Measurements from ENCODE around the gene TMEM127.
"Not testable (repeated sequence)": the region's sequence is repeated elsewhere in the genome, so short reads cannot be mapped to it uniquely, and the experiment has no call there.

TMEM127 gene

DNA sequence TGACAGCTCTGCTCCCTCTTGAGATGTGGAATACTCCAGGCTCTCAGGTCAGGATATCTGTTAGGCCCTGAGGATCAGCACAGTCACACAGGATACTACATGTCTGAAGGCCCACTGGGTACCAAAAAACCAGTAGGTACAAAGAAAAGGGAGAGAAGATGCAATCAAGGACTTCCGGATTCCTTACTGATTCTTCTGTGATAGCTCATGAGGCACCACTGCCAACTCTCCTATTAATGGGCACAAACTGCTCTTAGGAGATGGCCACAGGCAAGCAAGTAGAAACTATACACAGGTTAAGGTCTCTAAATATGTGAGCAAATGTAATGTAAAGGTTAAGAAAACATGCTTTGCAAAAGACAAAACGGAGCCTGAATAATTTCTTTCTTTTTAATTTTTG, 3.5 kb downstream of the TMEM127 start:
- DNase-seq = no peak

DNA sequence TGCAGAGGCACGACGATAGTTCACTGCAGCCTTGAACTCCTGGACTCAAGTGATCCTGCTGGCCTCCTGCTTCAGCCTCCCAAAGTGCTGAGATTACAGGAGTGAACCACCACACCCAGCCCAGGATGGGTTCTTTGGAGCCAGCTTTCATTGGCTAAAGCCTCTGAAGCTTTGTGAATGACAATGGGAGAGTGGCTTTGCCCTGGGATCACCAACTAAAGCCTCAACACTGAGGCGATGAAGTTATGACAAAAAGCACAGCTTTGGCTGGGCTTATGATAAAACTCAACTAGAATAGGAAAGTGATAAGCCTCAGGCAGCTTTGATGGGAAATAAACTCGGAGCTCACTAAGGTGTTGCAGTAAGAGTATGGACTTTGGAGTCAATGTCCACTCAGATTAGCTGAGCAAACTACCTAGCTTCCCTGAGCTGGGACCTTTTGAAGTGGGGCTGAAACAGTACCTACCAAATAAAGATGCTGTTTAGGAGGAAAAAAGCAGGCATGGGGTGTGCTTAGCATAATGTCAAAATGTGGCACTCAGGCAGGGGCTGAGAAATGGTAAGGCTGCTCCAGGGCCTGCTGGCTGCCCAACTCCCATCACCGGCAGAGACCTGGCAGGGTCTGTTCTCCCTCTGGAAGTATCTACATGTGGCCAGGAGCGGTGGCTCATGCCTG, 4.3 kb downstream of the TMEM127 start:
- DNase-seq = no peak

DNA sequence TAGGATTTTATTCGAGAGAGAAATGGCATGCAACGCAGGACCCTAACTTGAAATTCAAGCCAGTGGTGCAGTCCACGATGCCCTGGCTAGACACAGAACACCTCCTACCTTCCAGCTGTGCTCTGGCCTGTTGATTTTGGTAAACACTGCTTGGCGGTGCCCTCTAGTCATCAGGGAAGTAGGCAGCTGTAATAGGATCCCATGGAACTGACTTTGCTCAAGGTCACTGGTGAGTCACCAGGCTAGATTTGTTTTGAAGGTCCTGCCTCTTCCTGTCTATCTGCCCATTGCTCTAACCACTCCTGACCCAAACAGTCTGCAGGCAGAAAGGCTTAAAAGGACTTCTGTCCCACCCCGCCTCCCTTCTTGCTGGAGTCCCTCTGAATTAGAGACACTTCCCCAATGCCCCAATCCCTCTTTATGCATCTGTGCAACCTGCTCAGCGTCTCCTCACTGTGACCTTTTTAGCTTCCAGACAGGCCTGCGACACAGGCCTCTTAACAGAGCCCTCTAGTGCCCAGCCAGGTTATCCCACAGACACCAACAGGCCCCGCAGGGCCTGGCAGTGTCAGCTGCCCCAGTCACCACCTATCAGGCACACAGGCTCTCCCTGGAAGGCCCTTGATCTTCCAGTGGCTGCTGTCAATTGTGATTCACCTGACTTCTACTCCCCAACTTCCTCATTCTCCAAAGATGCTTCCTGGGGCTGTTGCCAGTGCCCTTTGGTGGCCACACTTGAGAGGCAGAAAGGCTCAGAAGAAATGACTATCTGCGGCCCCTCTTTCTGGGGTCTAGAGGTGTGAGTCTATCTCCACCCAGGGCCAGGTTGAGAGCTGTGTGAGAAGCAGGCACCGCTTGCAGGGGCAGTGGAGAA, 5.2 kb downstream of the TMEM127 start:
- no peak for DNase-seq

DNA sequence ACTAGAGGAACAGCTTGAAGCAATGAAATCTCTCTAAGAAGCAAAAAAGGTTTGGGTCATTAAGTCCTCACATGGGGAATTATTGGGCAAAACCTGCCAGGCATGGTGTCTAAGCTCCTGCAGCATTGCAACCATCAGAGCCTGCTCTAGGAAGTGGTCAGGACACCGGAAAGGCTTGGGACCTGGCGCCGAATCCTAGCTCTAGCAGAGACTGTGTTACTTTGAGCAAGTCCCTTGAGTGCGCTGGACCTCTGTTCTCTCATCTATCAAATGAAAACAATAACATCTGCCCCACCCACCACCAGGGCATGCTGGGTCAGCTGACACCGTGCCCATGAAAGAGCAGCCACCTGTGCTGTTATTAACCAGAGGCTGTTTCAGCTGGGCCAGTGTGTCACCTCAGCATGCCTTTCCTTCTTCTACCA, 6.3 kb downstream of the TMEM127 start:
- DNase-seq = no peak

DNA sequence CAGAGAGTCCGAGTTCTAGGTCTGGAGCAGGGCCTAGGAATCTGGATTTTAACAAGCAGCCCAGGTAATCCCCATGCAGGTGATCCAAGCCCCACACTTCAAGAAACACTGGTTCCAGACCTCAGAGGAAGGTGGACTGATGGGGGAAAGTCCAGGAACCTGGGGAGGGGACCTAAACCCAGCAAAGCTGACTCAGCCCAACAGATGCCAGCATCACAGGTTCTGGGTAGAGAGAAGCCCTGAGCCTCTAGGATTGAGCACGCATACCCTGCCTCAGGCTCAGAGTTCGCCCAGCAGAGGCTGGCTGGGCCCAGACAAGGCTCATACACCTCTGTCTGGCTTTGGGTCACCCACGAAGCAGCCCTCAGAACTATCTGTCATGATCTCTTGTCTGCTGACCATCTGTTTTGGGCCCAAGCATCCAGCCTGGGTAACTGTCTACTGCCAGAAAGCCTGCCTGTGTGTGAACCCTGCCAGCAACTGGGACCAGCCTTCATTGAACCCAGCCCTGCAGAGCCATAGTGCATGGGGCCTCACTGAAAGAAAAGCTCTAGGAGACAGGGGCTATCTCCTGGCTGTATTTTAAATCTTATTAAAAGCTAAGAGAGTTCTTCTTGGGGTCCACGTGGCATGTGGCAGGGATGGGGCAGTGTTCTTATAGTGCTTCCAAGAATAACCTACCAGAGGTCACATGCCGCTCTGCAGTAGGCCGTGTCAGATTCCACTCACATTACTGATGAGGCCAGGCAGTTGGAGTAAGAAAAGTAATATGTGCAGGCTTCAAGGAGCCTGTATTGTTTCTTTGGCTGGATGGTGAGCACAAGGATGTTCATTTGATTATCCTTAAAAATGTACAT, 7.4 kb downstream of the TMEM127 start:
- DNase-seq = no peak

DNA sequence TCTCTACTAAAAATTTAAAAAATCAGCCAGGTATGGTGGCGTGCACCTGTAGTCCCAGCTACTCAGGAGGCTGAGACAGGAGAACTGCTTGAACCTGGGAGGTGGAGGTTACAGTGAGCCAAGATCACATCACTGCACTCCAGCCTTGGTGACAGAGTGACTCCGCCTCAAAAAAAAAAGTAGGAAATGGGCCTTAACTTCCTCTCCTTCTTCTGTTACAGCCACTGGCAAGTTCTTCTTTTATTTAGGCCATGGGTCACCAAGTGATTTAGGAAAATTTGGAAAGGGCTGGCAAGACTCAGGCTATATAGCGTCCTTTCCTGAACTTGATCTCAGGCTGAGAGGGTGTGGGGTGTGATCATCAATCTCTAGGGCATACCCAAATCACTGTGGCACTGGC, 8.1 kb downstream of the TMEM127 start:
- not testable (repeated sequence) for DNase-seq

DNA sequence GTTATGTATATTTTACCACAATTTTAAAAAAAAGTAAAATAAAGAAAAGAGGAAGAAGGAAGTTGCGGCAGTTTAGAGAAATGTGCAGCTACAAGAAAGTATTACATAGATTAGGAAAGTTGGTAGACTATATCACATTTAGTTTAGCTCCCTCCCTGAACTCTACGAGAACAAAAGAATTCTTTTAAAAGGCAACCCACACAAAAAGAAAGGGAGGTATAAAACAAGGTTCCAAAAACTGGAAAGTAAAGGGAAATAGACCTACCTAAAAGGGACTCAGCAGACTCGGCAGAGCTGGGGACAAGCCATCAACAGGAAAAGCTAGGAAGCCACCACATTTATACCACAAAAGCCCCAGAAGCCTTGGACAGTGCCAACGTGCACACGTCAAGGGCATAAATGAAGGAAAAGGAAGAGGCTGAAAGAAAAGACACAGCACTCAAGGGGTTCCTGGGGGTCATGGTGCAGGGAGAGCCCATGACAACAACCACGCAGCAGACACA, 9.1 kb downstream of the TMEM127 start:
- no peak for DNase-seq

DNA sequence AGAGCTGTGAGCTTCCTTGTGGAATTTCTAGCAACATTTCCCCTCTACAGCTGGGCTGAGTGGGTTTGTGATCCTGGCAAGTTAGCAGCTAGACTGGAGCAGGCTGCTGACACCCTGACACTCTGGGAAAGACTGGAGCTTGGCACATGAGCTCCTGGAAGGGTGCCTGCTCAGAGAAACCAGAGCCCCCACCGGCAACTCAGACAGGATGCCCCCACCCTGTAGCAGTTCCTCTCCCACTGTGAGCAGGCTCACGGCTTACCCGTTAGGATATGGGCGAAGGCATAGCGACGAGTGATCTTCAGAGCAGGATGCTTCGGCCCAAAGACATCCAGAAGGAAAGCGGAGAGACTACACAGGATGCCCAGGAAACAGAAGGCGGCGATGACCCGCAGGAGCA, 11.2 kb downstream of the TMEM127 start:
- no peak for DNase-seq

DNA sequence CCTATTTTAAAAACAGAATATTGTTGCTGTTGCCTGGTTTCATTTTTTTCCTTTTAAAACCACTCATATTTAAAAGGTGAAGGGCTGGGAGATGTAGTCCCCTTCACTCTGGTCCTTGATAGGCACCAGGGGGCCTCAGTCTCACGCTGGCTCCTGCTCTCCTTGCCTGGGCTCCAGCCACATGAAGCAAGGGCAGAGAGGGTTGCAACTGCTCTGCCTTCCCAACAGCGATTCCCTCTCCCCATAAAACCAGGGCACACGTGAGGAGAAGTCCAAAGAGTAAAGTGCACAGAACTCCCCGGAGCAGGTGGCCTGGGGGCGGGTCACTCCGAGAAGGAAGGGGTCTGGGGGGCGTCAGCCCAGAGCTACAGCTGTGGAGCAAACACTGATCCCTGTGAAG, 12.8 kb downstream of the TMEM127 start:
- no peak for DNase-seq

DNA sequence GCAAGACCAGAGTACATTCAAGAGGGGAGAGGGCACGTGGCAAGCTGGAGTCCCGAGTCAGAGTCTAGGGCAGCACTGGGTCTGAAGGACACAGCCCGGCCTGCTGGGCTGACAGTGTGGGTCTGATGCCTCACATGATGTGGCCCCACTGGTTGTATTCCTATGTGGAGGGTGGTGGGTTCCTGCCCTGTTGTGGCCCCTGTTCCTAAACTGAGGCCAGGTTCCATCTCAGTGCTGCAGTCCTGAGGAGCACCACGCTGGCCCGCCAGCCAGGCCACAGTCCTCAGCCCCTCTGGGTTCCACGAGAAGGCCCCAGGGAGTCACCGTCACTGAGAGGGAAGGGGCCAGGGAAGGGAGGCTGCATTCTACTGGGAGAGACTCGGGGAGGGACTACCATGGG, 13.3 kb downstream of the TMEM127 start:
- DNase-seq = no peak

DNA sequence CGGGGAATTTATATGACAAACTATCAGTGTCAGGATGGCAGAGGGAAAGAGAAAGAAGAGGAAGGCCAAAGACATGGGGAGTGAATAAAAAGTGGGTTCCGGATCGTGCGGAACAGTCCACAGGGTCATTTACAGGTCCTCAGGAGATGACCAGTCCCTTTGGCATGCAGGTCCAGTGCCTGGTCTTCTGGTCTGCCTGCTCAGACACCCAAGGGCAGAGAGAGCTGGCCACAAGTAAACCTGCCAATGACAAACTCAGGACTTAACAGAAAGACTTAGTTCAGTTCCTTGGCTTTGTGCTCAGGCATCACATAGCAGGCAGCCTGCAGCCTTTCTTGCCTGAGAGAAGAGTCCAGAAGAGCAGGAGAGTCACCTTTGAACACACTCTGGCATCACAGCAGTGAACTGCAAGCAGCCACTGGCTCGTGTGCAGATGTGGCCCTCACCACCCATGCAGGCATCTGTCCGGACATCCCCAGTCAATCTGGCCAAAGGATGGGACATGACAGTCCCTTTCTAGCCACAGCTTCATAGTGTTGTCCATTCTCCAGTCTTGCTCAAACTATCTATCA, 14.0 kb downstream of the TMEM127 start:
- no peak for DNase-seq

DNA sequence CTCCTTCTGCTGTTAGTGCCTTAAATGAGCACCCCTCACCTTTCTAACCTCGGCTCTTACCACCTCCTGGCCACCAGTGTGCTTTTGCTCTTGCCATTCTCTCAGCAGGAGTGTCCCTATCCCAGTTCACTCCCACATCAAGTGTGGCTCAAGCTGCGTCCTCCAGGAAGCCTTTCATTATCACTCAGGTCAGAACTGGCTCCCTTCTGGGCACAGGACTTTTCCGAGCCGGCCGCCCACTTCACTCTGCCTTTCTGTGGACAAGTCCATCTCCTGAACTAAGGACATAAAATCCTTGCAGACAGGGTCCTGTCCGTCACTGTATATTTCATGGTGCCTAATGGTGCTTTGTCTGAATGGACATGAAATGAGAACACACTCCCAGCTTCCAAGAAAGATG, 15.6 kb downstream of the TMEM127 start:
- no peak for DNase-seq

DNA sequence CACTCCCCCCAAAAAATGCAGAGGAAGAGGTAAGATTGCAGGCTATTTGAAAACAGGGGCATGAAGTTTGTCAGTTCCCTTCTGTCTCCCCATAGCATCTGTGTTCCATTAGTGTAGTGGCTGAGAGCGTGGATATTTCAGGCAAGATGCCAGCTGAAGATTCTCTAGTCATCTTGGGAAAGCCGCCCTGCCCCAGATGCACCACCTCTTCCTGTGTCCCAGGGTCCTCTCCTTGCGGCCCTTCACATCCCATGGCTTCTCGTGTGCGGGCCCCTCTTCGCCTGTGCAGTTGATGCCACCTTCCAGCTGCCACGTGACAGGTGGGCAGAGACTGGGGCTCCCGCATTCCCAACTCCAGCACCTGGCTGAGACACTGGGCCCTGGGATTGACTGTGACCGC, 16.1 kb downstream of the TMEM127 start:
- no peak for DNase-seq

DNA sequence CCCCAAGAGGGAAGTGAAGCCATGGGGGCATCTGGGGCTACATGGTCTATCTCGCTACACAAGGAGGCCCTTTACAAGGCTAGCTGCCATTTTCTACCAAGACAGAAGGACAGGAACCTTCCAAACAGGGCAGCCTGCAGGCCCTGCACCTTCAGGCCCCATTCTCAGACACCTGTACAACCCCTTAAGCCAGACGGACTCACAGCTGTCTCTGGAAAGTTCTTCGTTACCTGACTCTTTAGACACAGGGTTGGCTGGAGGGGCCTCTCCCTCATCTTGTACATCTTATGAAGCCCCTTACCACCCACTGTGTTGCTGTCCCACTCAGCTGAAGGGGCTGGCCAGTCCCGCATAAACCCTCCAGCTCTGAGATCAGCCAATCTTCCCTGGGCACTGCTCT, 17.2 kb downstream of the TMEM127 start:
- DNase-seq = no peak

DNA sequence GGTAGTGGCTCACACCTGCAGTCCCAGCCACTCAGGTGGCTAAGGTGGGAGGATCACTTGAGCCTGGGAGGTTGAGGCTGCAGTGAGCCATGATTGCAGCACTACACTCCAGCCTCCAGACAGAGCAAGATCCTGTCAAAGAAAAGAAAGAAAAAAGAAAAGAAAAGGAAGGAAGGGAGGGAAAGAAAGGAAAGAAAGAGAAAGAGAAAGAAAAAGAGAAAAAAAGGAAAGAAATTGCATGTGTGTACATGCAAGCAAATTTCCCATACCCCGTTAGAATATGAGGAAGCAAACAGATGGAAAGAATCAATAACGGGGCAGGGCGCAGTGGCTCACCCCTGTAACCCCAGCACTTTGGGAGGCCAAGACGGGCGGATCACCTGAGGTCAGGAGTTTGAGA, 17.9 kb downstream of the TMEM127 start:
- DNase-seq = no peak

DNA sequence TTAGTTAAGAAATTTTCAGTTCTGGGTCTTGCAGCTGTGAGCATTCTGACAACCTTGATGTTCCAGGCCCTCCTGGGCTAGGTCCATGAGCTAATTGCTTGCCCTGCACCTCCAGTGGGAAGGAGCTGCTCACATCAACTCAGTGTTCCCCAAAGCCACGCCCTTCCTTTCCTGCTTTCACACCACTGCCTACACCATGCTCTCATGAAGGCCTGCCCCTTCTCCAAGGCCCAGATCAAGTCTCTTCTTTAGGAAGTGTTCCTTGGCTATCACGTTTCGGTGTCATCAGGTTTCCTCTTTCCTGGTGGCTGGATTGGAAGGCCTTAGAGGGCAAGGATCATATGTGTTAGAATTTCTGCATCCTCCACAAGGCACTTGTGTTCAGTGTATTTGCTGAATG, 18.8 kb downstream of the TMEM127 start:
- DNase-seq = no peak

DNA sequence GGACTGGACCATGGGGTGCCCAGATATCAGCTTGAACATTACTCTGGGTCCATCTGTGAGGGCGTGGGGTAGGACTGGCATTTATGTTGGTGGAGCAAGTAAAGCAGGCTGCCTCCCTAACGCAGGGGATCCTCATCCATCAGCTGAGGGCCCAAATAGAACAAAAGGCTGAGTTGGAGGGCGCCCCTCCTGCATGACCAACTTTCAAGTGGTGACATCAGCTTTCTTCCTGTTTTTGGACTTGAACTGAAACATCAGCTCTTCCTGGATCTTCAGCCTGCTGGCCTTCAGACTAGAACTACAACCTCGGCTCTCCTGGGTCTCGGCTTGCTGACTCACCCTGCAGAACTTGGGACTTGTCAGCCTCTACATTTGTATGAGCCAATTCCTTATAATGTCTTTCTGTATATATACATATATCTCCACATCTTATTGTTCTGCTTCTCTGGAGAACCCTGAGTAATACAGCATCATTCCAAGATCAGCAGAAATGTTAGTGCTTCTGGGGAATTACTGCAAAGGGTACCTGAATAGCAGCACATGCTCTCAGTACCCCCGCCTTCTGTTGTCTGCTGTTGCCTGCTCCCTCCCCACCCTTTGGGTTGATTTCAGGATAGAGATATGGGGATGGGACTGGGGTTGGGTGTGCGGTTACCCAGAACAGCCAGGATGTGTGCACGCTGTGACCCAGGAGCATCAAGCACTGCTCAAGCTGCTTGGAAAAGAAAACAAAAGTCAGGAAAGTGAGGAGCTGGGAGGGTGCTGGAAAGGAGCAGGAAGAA, 20.0 kb downstream of the TMEM127 start:
- DNase-seq = no peak

DNA sequence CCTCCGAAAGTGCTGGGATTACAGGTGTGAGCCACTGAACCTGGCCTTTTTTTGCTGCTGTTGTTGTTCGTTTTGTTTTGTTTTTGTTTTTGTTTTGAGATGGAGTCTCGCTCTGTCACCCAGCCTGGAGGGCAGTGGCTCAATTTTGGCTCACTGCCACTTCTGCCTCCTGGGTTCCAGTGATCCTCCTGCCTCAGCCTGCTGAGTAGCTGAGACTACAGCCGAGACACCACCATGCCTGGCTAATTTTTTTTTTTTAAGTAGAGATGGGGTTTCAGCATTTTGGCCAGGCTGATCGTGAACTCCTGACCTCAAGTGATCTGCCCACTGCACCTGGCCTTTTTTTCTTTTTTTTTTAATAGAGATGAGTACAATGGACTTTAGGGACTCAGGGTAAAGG, 22.0 kb downstream of the TMEM127 start:
- no peak for DNase-seq

DNA sequence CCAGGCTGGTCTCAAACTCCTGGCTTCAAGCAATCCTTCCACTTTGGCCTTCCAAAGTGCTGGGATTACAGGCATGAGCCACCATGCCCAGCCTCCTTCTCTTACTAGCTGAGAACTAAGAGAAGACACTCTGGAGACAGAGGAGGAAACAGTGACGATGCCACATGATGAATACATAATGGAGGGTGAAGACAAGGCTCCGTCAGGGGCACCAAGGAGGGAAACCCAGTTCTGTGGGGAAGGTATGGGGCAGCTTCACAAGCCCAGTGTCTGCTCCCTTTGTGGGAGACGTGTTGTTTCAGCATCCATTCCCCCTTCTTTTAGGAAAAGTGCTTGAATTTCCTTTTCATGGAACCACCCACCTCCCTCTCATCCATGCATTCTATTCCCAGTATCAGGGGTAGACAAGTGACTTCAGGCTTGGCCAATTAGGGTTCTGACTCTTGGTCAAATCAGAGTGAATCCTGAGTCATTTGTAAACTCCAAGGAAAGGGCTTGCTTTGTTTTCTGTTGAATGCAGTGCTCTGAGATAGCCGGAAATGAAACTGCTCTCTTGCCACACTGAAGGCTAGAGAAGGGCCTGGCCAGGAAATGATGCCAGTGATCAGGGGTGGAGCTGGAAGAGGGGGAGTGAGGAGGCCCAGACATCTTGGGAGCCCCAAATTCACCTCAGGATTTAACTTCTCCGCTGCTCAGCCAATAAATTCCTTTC, 23.7 kb downstream of the TMEM127 start:
- no peak for DNase-seq

DNA sequence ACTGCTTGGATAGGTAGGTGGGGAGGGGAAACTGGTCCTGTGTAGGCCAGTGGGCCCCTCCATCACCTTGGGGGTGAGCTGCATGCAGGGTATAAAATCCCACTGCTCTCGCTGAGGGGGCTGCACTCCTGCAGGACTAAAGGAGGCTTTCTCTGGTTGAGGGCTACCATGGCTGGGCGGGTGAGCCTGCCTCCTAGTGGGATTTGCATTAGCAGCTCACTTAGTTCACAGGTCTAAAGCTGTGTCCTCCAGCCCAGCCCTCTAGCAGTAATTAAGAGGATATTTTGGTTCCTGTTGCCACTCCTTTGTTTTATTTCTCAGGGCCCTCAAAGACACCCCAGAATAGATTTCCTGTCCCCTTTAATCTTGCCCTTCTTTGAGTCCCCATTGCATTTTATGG, 24.6 kb downstream of the TMEM127 start:
- DNase-seq = no peak

DNA sequence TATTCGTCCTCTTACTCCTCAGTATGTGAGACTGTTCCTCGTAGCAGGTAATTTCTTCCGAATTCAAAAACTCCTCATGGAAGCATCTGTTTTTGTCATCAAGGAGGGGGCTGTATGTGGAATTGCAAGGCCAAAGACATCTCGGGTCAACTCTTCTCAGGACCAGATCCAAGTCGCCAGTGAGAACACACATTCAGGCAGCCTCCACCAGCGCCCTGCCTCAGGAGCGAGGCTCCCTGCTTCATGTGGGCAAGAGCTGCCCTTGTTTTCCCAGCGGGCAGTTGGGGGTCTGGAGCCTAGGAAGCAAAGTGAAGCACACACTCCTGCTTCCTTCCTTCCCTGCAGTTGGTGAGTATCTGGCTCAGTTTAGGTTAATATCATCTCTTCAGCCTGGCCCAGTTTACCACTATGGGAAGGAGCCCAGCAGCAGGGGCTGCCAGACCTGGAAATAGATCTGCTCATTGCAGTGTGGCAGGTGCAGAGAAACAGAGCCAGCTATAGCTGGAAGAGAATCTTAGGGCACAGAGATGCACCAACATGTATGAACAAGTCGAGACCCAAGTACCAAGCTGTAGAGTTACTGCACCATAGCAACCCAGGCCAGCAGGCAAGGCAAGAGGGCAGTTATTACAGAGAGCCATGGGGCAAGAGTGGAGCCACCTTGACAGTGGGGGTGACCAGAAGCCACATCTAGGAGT, 25.3 kb downstream of the TMEM127 start:
- no peak for DNase-seq

Data from right forelimb (tissue), 1 donor.